A673 (cell line): Measurements from ENCODE around the gene AARS1.

Source experiments
- CTCF ChIP-seq: fragments of 300-800, 200-600 bp; sonication (generic); conservative IDR thresholded peaks from 2 replicates; pipeline ENCODE4 v1.5.1; 2017; ENCODE audit warnings: low read depth, mild to moderate bottlenecking, antibody characterized with exemption, low read length, moderate library complexity, mixed read lengths
- EZH2 ChIP-seq: fragments of 200-600 bp; sonication (generic); IDR thresholded peaks from 2 replicates; pipeline ENCODE4 v1.6.1; 2017; ENCODE audit warnings: borderline replicate concordance, low read depth, mild to moderate bottlenecking, mixed read lengths, antibody characterized with exemption, low read length; ENCODE audit not compliant: poor library complexity, severe bottlenecking

- TF ChIP-seq CTCF: no peak
- TF ChIP-seq EZH2: no peak
Observed at GRCh38 chr16:70258946-70259345, 30.4 kb downstream of the AARS1 start.
